Limb (tissue), 2 donors: ENCODE results near the gene OR9Q1.
"Not testable (repeated sequence)": the region's sequence is repeated elsewhere in the genome, so short reads cannot be mapped to it uniquely, and the experiment has no call there.

ENCODE experiments used
- DNase-seq, 2 donors: peaks; one replicate each; pipeline ENCODE4 v3.0.0-alpha.2; 2016; ENCODE audit errors: extremely low spot score in 2 of 2

The OR9Q1 gene

GRCh38 chr11:58023435-58023931 is at the start of gene OR9Q1:
TSS of gene OR9Q1 (plus strand) at chr11:58023881. CDS start at chr11:58179445, 155,564 bp downstream.
- no peak for DNase-seq

GRCh38 chr11:57974132-57974531 is 49.5 kb upstream of the OR9Q1 start:
- DNase-seq, result no peak

- peak; percentile 33 to 42 for DNase-seq
Measured at GRCh38 chr11:57974848-57975601, 48.7 kb upstream of the OR9Q1 start.

GRCh38 chr11:57977709-57978108 is 46.0 kb upstream of the OR9Q1 start:
- no peak for DNase-seq

GRCh38 chr11:57978686-57979531 is 44.8 kb upstream of the OR9Q1 start:
- no peak for DNase-seq

GRCh38 chr11:57979532-57980079 is 44.1 kb upstream of the OR9Q1 start:
- no peak for DNase-seq

GRCh38 chr11:57980201-57980600 is 43.5 kb upstream of the OR9Q1 start:
- no peak for DNase-seq

GRCh38 chr11:57981536-57981935 is 42.1 kb upstream of the OR9Q1 start:
- DNase-seq, result no peak

- no peak for DNase-seq
Measured at GRCh38 chr11:57982776-57983175, 40.9 kb upstream of the OR9Q1 start.

GRCh38 chr11:57983191-57983590 is 40.5 kb upstream of the OR9Q1 start:
- DNase-seq, result no peak

GRCh38 chr11:57999523-57999922 is 24.2 kb upstream of the OR9Q1 start:
- not testable (repeated sequence) for DNase-seq

GRCh38 chr11:58000021-58000420 is 23.7 kb upstream of the OR9Q1 start:
- not testable (repeated sequence) for DNase-seq

GRCh38 chr11:58000699-58001098 is 23.0 kb upstream of the OR9Q1 start:
- DNase-seq, result no peak

GRCh38 chr11:58003036-58003435 is 20.6 kb upstream of the OR9Q1 start:
- DNase-seq, result no peak

GRCh38 chr11:58003591-58003990 is 20.1 kb upstream of the OR9Q1 start:
- DNase-seq, result no peak

GRCh38 chr11:58004664-58005063 is 19.0 kb upstream of the OR9Q1 start:
- no peak for DNase-seq

- no peak for DNase-seq
Measured at GRCh38 chr11:58006940-58007339, 16.7 kb upstream of the OR9Q1 start.

- DNase-seq, result no peak
Measured at GRCh38 chr11:58011771-58012170, 11.9 kb upstream of the OR9Q1 start.

- DNase-seq, result no peak
Measured at GRCh38 chr11:58024601-58025091, 965 bp downstream of the OR9Q1 start.

- no peak for DNase-seq
Measured at GRCh38 chr11:58027341-58027740, 3.7 kb downstream of the OR9Q1 start.

- DNase-seq, result no peak
Measured at GRCh38 chr11:58028687-58029411, 5.2 kb downstream of the OR9Q1 start.
